DOHH2 (cell line): ENCODE measurements around the gene ZBTB7C.

Experiments
- H3F3A ChIP-seq: fragments of 200-600 bp; sonication (generic), shearing (Covaris generic); 2 replicates; pipeline ENCODE4 v1.6.0; 2016; ENCODE audit warnings: antibody characterized with exemption, mild to moderate bottlenecking; ENCODE audit not compliant: control insufficient read depth, insufficient read depth
- H3K27ac ChIP-seq: fragments of 200-600 bp; sonication (generic); 2 replicates; pipeline ENCODE4 v1.5.1; 2014; ENCODE audit warnings: low read depth, mild to moderate bottlenecking, low read length, moderate library complexity
- H3K27me3 ChIP-seq: fragments of 200-600 bp; sonication (generic); 2 replicates; pipeline ENCODE4 v1.6.1; 2014; ENCODE audit warnings: mild to moderate bottlenecking, low read length, mixed read lengths; ENCODE audit not compliant: control insufficient read depth
- H3K36me3 ChIP-seq: fragments of 200-600 bp; sonication (generic); 2 replicates; pipeline ENCODE4 v1.6.1; 2014; ENCODE audit warnings: mild to moderate bottlenecking, low read length, moderate library complexity, mixed read lengths; ENCODE audit not compliant: control insufficient read depth
- H3K4me1 ChIP-seq: fragments of 200-600 bp; sonication (generic); 2 replicates; pipeline ENCODE4 v1.6.1; 2014; ENCODE audit warnings: mild to moderate bottlenecking, low read length, mixed read lengths; ENCODE audit not compliant: control insufficient read depth
- H3K4me2 ChIP-seq: fragments of 200-600 bp; sonication (generic); 2 replicates; pipeline ENCODE4 v1.6.0; 2014; ENCODE audit warnings: mild to moderate bottlenecking, low read length, moderate library complexity
- H3K4me3 ChIP-seq: fragments of 200-600 bp; sonication (generic); 2 replicates; pipeline ENCODE4 v1.5.1; 2014; ENCODE audit warnings: mild to moderate bottlenecking, low read length, mixed read lengths
- H3K79me2 ChIP-seq: fragments of 200-600 bp; sonication (generic); 2 replicates; pipeline ENCODE4 v1.6.1; 2014; ENCODE audit warnings: mild to moderate bottlenecking, low read length, mixed read lengths; ENCODE audit not compliant: control insufficient read depth
- H3K9me2 ChIP-seq: fragments of 200-600 bp; sonication (generic); replicated peaks from 2 replicates; pipeline ENCODE4 v1.6.1; 2014; ENCODE audit warnings: mild to moderate bottlenecking, low read length, mixed read lengths; ENCODE audit not compliant: control insufficient read depth
- H3K9me3 ChIP-seq: fragments of 200-600 bp; sonication (generic); 2 replicates; pipeline ENCODE4 v1.6.1; 2014; ENCODE audit warnings: antibody characterized with exemption, low read length, mixed read lengths; ENCODE audit not compliant: control insufficient read depth, insufficient read depth
- H4K20me1 ChIP-seq: fragments of 200-600 bp; sonication (generic); 2 replicates; pipeline ENCODE4 v1.6.0; 2014; ENCODE audit warnings: low read depth, mild to moderate bottlenecking, antibody characterized with exemption, low read length, moderate library complexity; ENCODE audit not compliant: control insufficient read depth, insufficient read depth
- EZH2phosphoT487 ChIP-seq: fragments of 200-600 bp; sonication (generic); IDR thresholded peaks from 2 replicates; pipeline ENCODE4 v1.6.1; 2017; ENCODE audit warnings: borderline replicate concordance, mild to moderate bottlenecking, antibody characterized with exemption, low read length, moderate library complexity, mixed read lengths
- TF ChIP-seq, protein P1 (sequence below): fragments of 200-600 bp; sonication (generic); IDR thresholded peaks from one replicate; pipeline ENCODE4 v1.5.1; 2014; ENCODE audit warnings: antibody characterized with exemption, mild to moderate bottlenecking, low read depth, low read length; ENCODE audit not compliant: poor library complexity, severe bottlenecking

Gene ZBTB7C

DNA sequence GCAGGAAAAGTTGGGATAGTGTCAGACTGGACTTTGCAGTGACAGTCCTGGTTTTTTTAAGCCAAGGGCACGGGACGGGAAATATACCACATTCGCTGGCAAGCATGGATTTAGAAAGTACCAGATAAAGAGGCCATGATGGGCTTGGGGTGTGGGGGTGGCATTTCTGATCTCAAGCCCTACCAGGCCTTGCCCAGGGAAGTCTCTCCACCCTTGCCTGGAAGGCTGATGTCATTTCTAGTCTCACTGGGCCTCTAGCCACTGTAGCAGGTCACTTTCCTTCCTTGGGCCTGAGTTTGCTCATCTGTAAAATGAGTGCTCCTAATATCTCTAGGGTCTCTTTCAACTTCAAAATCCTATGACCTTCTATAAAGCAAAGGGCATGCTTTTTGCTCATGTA is 1.8 kb downstream of the ZBTB7C start:
- Histone ChIP-seq H4K20me1 (no peaks in the 10 kb centered on the region), H3K27me3 (peaks cover 59% of the 10 kb centered on the region), H3K36me3 (no peaks in the 10 kb centered on the region), H3F3A (no peaks in the 10 kb centered on the region), H3K4me2 (no peak overlapping the region), H3K4me3 (no peak overlapping the region), H3K27ac (no peak overlapping the region), H3K79me2 (no peaks in the 10 kb centered on the region), H3K9me3 (no peaks in the 10 kb centered on the region), H3K4me1 (peaks cover 5% of the 10 kb centered on the region; the same call in 1 of the 2 replicates), H3K9me2 (no peaks in the 10 kb centered on the region)
- TF ChIP-seq, protein P1, sequence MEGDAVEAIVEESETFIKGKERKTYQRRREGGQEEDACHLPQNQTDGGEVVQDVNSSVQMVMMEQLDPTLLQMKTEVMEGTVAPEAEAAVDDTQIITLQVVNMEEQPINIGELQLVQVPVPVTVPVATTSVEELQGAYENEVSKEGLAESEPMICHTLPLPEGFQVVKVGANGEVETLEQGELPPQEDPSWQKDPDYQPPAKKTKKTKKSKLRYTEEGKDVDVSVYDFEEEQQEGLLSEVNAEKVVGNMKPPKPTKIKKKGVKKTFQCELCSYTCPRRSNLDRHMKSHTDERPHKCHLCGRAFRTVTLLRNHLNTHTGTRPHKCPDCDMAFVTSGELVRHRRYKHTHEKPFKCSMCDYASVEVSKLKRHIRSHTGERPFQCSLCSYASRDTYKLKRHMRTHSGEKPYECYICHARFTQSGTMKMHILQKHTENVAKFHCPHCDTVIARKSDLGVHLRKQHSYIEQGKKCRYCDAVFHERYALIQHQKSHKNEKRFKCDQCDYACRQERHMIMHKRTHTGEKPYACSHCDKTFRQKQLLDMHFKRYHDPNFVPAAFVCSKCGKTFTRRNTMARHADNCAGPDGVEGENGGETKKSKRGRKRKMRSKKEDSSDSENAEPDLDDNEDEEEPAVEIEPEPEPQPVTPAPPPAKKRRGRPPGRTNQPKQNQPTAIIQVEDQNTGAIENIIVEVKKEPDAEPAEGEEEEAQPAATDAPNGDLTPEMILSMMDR, result no peak
- no peak for TF ChIP-seq EZH2phosphoT487

GRCh38 chr18:48405978-48406377 is 3.2 kb downstream of the ZBTB7C start:
- Histone ChIP-seq H3K4me3 (no peak overlapping the region), H3K4me2 (no peak overlapping the region), H3K9me3 (no peaks in the 10 kb centered on the region), H3K36me3 (no peaks in the 10 kb centered on the region), H3F3A (no peaks in the 10 kb centered on the region), H3K27ac (no peak overlapping the region), H3K27me3 (peaks cover 46% of the 10 kb centered on the region), H3K79me2 (no peaks in the 10 kb centered on the region), H4K20me1 (no peaks in the 10 kb centered on the region), H3K9me2 (no peaks in the 10 kb centered on the region), H3K4me1 (peaks cover 5% of the 10 kb centered on the region; the same call in 1 of the 2 replicates)
- TF ChIP-seq EZH2phosphoT487, result no peak
- TF ChIP-seq, protein P1, result no peak

- Histone ChIP-seq H3K4me1 (peaks cover under 1% of the 10 kb centered on the region; the same call in 1 of the 2 replicates), H3K9me2 (no peaks in the 10 kb centered on the region), H3K36me3 (no peaks in the 10 kb centered on the region), H4K20me1 (no peaks in the 10 kb centered on the region), H3K9me3 (no peaks in the 10 kb centered on the region), H3K27ac (no peak overlapping the region), H3K4me2 (no peak overlapping the region), H3K4me3 (no peak overlapping the region), H3F3A (no peaks in the 10 kb centered on the region), H3K27me3 (peaks cover 36% of the 10 kb centered on the region), H3K79me2 (no peaks in the 10 kb centered on the region)
- no peak for TF ChIP-seq EZH2phosphoT487
- TF ChIP-seq, protein P1, result no peak
Observed at GRCh38 chr18:48404716-48405507, 4.3 kb downstream of the ZBTB7C start.
